NCI-H146 treated with DMSO at 0.1 percent for 48 hours (cell line): ENCODE measurements around the gene PIK3R2.
"Not testable (repeated sequence)": the region's sequence is repeated elsewhere in the genome, so short reads cannot be mapped to it uniquely, and the experiment has no call there.

ENCODE experiments used
- DNase-seq: peaks from one replicate; lab custom pipeline; 2025; ENCODE audit not compliant: unreplicated experiment; lab: John Stamatoyannopoulos, UW

PIK3R2 gene

GRCh38 chr19:18152442-18152816 lies 534 bp upstream of the PIK3R2 start:
- peak; percentile 98 for DNase-seq

- no peak for DNase-seq
Measured at GRCh38 chr19:18153556-18154134, 682 bp downstream of the PIK3R2 start.

GRCh38 chr19:18155095-18156087 lies 2.4 kb downstream of the PIK3R2 start:
- no peak for DNase-seq

- DNase-seq, result no peak
Measured at GRCh38 chr19:18156268-18156667, 3.3 kb downstream of the PIK3R2 start.

DNA sequence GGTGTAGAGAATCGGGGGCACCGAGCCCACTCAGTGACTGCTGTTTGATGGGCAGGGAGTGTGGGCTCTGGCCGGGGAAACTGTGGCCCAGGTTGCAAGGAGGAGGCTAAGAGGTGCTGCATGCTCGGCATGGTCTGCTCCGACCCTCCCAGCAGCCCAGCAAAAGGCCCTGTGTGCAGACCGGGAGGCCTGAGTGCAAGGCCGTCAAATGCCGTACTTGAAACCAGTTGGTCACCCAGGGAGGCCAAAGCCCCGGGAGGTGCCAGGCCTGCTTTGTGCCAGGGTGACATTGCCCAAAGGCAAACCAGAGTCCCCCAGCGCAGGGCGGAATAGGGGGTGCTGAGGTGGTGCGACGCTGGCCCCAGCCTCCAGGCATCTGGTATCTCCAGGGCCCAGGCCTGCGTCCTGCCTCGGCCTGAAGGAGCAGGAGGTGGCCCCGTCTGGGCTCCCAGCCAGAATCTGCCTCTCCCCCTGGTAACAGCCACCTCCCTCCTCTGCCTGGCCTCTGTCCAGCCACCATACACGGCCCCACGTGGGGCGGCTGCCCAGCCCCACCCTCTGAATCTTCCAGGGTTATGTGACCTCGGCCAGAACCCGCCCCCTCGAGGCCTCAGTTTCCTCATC lies 4.0 kb downstream of the PIK3R2 start:
- peak; percentile 68 for DNase-seq

DNA sequence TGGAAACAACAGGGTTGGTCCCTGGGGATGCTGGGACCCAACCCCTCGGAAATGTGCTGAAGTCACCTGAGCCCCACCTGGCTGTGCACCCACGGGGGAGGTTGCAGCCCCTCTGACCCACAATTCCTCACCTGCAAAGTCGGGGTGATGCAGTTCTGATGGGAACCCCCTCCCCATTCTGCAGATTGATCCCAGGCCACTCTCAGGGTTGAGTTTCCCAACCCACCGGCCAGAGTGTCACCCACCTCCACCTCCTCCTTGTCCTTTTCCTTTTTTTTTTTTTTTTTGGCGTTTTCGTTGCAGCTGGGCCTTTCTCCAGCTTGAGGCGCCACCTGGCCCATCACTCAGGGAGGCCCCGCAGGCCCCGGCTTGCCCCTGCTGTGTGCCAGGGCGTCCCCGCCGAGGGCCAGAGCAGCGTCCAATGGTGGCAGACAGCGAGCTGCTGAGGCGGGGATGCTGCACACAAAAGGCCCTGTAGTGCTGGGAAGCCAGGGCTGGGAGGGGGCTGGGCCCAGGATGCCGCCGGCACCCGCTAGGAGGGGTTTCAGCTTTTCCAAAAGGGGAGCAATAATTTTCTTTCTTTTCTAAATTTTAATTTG lies 4.6 kb downstream of the PIK3R2 start:
- DNase-seq, result peak; percentile 94

DNA sequence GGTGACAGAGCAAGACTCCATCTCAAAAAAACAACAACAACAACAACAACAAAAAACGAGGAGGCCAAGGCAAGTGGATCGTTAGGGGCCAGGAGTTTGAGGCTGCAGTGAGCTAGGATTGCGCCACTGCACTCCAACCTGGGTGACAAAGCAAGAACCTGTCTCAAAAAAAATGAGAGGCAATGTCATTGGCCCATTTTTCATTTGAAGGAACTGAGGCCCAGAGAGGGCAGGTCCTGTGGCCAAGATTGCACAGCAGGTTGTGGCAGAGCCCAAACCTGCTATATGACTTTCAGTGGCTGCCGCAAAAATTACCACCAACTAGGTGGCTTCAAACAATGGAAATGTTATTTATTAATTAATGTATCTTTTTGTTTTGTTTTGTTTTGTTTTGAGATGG lies 5.5 kb downstream of the PIK3R2 start:
- no peak for DNase-seq

- not testable (repeated sequence) for DNase-seq
Measured at GRCh38 chr19:18159059-18159616, 6.2 kb downstream of the PIK3R2 start.

GRCh38 chr19:18159810-18160209 lies 6.8 kb downstream of the PIK3R2 start:
- DNase-seq, result no peak

- DNase-seq, result no peak
Measured at GRCh38 chr19:18160493-18160970, 7.6 kb downstream of the PIK3R2 start.

- no peak for DNase-seq
Measured at GRCh38 chr19:18160971-18161635, 8.1 kb downstream of the PIK3R2 start.

DNA sequence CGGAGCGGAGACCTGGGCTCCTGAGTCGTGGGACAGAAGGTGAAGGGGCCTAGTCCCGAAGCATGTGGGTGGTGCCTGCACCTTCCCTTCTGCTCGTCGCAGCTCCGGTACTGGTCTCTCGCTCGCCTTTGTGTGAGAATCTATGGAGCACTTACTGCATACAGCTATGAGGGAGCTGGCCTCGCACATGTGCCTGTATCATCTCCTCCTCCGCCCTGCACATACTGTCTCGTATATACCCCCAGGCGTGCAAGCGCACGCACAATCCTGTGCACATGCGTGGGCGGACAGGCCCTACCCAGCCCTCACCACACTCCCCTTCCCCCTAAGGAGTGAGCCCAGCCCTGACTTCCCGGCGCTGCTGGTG lies 8.7 kb downstream of the PIK3R2 start:
- DNase-seq, result no peak

DNA sequence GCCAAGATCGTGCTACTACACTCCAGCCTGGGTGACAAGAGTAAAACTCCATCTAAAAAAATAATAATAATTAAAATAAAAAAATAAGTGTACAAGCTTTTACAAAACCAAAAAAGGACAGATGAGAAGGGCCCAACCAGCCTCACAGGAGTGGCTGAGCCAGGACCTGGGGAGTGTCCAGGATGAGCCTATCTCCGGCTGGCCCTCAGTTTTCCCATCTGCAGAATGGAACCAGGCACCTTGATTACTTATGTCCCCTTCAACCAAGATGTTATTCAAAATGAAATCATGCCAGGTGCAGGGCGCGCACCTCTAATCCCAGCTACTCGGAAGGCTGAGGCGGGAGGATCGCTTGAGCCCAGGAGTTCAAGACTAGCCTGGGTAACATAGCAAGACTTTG lies 11.1 kb downstream of the PIK3R2 start:
- no peak for DNase-seq

- no peak for DNase-seq
Measured at GRCh38 chr19:18165794-18166544, 13.0 kb downstream of the PIK3R2 start.

DNA sequence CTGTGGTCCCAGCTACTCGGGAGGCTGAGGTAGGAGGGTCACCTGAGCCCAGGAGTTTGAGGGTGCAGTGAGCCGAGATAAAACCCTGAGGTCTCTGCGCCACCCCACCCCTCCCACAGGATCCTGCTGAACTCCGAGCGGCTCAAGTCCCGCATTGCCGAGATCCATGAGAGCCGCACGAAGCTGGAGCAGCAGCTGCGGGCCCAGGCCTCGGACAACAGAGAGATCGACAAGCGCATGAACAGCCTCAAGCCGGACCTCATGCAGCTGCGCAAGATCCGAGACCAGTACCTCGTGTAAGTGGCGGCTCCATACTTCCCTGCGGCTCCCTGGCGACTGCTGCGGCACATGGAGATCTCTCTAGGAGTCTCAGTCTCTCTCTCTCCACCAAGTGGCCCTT lies 14.0 kb downstream of the PIK3R2 start:
- DNase-seq, result no peak

DNA sequence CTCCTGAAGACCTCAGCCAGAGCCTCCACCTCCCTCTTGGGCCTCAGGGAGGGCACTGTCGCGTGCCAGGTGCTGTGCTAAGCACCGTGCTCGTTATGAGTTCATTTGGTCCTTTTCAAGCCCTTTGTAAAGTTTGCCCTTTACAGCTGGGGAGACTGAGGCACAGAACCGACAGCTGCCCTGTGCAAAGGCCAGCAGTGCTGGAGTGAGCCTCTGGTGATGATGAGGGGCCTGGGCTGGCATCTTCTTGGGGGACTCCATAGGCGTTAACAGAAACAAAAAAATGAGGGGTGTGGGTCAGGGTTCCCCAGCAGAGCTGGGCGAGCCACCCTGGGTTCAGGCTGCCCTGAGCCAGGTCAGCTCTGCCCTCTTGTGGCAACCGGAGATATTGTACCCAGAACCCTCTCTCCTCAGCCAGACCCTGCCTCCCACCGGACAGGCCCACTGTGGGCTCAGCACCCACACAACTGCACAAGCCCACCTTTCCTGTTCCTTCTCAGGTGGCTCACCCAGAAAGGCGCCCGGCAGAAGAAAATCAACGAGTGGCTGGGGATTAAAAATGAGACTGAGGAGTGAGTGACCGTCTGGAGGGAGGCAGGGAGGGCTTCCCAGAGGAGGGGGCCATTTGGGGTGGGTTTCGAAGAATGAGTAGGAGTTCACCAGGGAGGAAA lies 15.1 kb downstream of the PIK3R2 start:
- DNase-seq, result no peak

- DNase-seq, result no peak
Measured at GRCh38 chr19:18168673-18169381, 15.9 kb downstream of the PIK3R2 start.

DNA sequence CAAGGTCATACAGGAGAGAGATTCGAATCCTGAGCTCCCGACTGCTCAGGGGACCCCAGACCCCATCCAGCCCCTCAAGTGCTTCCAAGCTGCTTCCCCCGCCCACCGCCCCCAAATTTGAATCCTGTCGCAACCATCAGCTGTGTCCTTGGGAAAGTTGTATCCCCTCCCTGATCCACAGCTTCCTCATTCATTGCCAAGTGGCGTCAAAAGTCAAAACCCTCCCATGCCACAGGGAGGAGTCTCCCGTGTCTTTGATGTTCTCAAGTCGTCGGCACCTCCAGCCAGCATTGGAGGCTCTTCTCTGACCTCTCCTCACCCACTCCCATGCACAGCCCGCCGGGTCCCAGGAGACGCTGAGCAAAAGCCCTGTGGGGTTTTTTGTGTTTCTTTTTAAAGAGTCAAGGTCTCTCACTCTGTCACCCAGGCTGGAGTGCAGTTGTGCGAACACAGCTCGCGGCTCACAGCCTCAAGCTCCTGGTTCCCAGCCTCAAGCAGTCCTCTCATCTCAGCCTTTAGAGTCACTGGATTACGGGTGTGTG lies 17.8 kb downstream of the PIK3R2 start:
- DNase-seq, result no peak
